ENCODE data around the gene KRT81.

GRCh38 chr12:52267699-52268098 is 23.6 kb downstream of the KRT81 start:
- no peak for TF ChIP-seq POLR2A (IDR thresholded peaks at IDR 0.05)
- no peak for TF ChIP-seq CTCF (IDR thresholded peaks at IDR 0.05)
- no peak for TF ChIP-seq EP300 (IDR thresholded peaks at IDR 0.05)
